ENCODE data around the gene NKG7. TPM values are rescaled to one million over a fixed set of nuclear protein-coding genes. Genes with fewer than 3 reads are reported as not detected.

Gene NKG7
- total and polyA plus RNA-seq, 12 donors, result 1.1 to 5.9 (median 2.8) TPM

DNA sequence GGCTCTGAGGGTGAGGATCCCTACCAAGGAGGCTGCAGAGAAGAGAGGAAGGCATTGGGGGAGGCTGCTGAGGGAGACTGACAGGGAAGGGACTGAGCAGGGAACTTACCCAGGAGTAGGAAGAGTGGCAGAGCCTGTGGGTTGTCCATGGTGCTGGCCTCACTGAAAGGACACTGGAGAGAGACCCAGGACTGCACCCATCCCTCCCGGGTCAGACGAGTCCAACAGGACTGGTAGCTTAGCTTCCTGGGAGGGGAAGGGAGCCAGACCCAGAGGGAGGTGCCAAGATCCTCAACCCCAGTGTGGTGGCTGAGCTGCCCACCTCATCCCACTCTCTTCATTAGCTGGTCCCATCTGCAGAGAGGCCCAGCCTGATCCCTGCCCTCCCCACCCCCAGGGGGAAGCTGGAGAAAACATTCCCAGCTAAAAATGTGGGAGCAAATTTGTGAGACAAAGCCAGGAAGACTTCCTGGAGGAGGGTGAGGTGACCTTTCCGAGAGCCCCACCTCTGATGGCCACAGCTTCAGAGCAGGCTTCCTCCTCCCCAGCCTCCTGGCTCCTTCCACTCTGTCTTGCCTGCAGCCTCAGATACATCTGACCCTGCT lies 30.4 kb downstream of the NKG7 start, which contains the start of gene VSIG10L:
TSS of gene VSIG10L (minus strand) at position 164 of the 605 bp plus-strand sequence. CDS start at position 149, 15 bp downstream.
- no peaks in the 10 kb centered on the region for H3K9me3 ChIP-seq (replicated peaks in 1 of 3)
- TF ChIP-seq, protein P1, sequence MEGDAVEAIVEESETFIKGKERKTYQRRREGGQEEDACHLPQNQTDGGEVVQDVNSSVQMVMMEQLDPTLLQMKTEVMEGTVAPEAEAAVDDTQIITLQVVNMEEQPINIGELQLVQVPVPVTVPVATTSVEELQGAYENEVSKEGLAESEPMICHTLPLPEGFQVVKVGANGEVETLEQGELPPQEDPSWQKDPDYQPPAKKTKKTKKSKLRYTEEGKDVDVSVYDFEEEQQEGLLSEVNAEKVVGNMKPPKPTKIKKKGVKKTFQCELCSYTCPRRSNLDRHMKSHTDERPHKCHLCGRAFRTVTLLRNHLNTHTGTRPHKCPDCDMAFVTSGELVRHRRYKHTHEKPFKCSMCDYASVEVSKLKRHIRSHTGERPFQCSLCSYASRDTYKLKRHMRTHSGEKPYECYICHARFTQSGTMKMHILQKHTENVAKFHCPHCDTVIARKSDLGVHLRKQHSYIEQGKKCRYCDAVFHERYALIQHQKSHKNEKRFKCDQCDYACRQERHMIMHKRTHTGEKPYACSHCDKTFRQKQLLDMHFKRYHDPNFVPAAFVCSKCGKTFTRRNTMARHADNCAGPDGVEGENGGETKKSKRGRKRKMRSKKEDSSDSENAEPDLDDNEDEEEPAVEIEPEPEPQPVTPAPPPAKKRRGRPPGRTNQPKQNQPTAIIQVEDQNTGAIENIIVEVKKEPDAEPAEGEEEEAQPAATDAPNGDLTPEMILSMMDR (IDR thresholded peaks at IDR 0.05), result no peak
- no peak for TF ChIP-seq POLR2A (IDR thresholded peaks at IDR 0.05)
- 44 to 78% (median 63%) methylated on average over 1 to 3 of the region's 3 CpGs for WGBS, 4 donors

DNA sequence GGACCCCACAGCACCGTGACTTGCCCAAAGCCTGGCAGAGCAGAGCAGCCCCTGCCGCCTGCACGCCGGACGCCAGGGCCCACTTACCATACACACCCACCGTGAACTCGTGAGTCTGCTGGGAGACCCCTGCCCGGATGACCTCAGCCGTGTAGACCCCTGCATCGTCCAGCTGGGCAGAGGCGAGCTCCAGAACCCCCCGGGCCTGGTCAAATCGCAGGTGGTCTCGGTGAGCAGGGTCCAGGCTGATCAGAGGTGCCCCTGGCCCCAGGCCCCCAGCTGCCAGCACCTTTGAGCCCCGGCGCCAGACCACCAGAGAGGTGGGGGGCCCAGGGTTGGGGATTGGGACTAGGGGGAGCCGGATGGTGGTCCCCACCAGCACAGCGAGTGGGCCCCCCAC lies 31.4 kb downstream of the NKG7 start:
- 92 to 94% (median 93%) methylated on average over 7 to 18 of the region's 18 CpGs for WGBS, 4 donors
- peak in 1 of 7 donors; percentile 40 for DNase-seq
- Histone ChIP-seq H3K4me3 (no peak overlapping the region), H3K27me3 (no peaks in the 10 kb centered on the region), H3K4me1 (replicated peaks in 1 of 2) (peaks cover 7 to 14% of the 10 kb centered on the region in 2 donors), H3K27ac (no peak overlapping the region), H3K9me3 (replicated peaks in 1 of 3) (no peaks in the 10 kb centered on the region), H3K36me3 (replicated peaks in 1 of 2) (peaks cover 0 to 10% of the 10 kb centered on the region in 2 donors)
- TF ChIP-seq, protein P1 (IDR thresholded peaks at IDR 0.05), result no peak
- intact Hi-C loops (cut with DNase I), result no loop called here

More for the DNA sequence above, 30.4 kb downstream of the NKG7 start, which contains the start of gene VSIG10L:
- intact Hi-C loops (cut with DNase I), result no loop called here
- no peak within 1 kb of the TSS for H3K27ac ChIP-seq
- H3K4me1 ChIP-seq (replicated peaks in 1 of 2), result peaks cover 7 to 14% of the 10 kb centered on the region in 2 donors
- DNase-seq, result no peak
- H3K4me3 ChIP-seq, result no peak within 1 kb of the TSS
- H3K27me3 ChIP-seq, result no peaks in the 10 kb centered on the region
- peaks cover 0 to 20% of the 10 kb centered on the region in 2 donors for H3K36me3 ChIP-seq (replicated peaks in 1 of 2)

DNA sequence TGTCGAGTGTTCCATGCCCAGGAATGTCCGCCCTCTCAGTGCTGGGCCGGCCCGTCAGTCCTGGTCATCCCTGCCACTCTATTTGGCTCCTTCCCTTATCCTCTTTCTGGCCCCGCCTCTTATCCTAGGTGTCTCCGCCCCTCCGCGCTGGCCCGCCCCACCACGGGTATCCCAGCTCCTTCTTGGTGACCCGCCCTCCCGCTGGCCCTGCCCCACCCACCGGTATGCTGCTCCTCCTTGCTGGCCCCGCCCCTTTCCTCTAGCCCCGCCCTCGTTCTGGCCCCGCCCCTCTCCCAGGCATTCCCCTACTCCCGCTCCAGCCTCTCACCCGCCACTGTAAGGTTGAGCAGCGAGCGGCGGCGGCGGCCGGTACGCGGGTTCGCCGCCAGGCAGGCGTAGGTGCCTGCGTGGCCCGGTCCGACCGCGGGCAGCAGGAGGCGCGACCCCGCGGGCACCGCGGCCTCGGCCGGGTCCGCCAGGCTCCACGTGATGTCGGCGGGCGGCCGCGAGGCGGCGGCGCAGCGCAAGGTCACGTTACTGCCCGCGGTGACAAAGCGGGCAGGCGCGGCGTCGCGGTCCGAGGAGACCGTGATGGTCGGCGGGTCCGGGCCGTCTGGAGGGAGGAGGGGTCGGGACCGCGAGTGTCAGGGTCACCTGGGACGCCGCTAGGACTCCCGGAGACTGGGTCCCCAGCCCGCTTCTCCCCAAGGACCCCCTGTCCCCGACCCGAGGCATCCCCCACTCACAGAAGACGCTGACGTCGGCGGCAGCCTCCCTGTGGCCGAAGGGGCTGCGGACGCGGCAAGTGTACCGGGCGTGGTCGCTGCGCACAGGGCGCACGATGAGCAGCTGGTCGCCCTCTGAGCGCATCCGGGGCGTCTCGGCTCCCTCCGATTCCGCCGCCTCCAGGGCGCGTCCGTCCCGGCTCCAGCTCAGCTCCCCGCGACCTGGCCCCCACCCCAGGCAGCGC lies 32.5 kb downstream of the NKG7 start:
- TF ChIP-seq, protein P1 (IDR thresholded peaks at IDR 0.05), result peak in 2 of 6 experiments; percentile 41 to 72
- TF ChIP-seq POLR2A (IDR thresholded peaks at IDR 0.05), result peak; percentile 68 to 71
- H3K4me3 ChIP-seq, result peak overlapping the region in 3 of 4 donors; percentile 8 to 75 (median 44)
- intact Hi-C loops (cut with DNase I), result loop anchor here in 1 of 2 donors (10.0 kb wide), 2 partner anchors 65 to 315 kb away; no protein-coding TSS in a partner anchor
- peaks cover 7 to 14% of the 10 kb centered on the region in 2 donors for H3K4me1 ChIP-seq (replicated peaks in 1 of 2)
- DNase-seq, result peak; percentile 99 to 100 (median 99)
- H3K9me3 ChIP-seq (replicated peaks in 1 of 3), result no peaks in the 10 kb centered on the region
- 1 to 2% (median 1%) methylated on average over 20 to 107 of the region's 107 CpGs for WGBS, 4 donors
- H3K36me3 ChIP-seq (replicated peaks in 1 of 2), result peaks cover 0 to 5% of the 10 kb centered on the region in 2 donors
- no peaks in the 10 kb centered on the region for H3K27me3 ChIP-seq
- peak overlapping the region in 4 of 5 donors; percentile 13 to 87 (median 44) for H3K27ac ChIP-seq

DNA sequence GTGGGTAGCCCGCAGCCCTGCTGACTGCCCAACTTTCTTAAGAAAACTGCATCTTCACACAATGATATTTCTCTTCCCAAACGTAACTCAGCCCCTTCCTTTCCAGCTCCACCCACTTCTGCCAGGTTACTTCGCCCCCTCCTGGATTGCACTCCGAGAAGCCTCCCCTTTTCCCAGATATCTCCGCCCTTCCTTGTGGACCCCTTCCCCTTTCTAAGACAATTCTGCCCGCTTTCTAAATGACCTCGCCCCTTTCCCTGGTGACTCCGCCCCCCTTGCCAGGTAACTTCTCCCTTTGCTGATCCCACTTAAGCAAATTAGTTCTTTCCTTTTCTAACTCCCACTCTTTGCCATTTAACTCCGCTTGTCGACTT lies 33.2 kb downstream of the NKG7 start:
- TF ChIP-seq POLR2A (IDR thresholded peaks at IDR 0.05), result no peak
- TF ChIP-seq, protein P1 (IDR thresholded peaks at IDR 0.05), result no peak
- peaks cover 7 to 14% of the 10 kb centered on the region in 2 donors for H3K4me1 ChIP-seq (replicated peaks in 1 of 2)
- H3K9me3 ChIP-seq (replicated peaks in 1 of 3), result no peaks in the 10 kb centered on the region
- H3K36me3 ChIP-seq (replicated peaks in 1 of 2), result no peaks in the 10 kb centered on the region
- peak overlapping the region in 4 of 5 donors; percentile 13 to 87 (median 44) for H3K27ac ChIP-seq
- 1% methylated on average over 10 of the region's 10 CpGs for WGBS, 4 donors
- DNase-seq, result peak in 1 of 7 donors; percentile 21
- no peaks in the 10 kb centered on the region for H3K27me3 ChIP-seq
- intact Hi-C loops (cut with DNase I), result loop anchor here in 1 of 2 donors (10.0 kb wide), 2 partner anchors 66 to 316 kb away; no protein-coding TSS in a partner anchor
- H3K4me3 ChIP-seq, result peak overlapping the region in 2 of 4 donors; percentile 44 to 75

Measured in adrenal gland (tissue), 12 donors.